CD1c-positive myeloid dendritic cell (primary cell): Measurements from ENCODE around the gene ZDHHC7.
A peak's percentile ranks its signal among the peaks of the same experiment; 100 is the strongest.

Experiments
- DNase-seq: peaks from one replicate; pipeline ENCODE4 v3.0.0-alpha.2; 2016; ENCODE audit errors: extremely low spot score

Gene ZDHHC7

GRCh38 chr16:85018529-85019236, 7.3 kb upstream of the ZDHHC7 start:
- no peak for DNase-seq

GRCh38 chr16:85017633-85018032, 6.3 kb upstream of the ZDHHC7 start:
- no peak for DNase-seq

GRCh38 chr16:85017151-85017550, 5.8 kb upstream of the ZDHHC7 start:
- peak; percentile 87 for DNase-seq

- DNase-seq: no peak
Measured at GRCh38 chr16:85015481-85016187, 4.3 kb upstream of the ZDHHC7 start.

GRCh38 chr16:85014311-85014710, 3.0 kb upstream of the ZDHHC7 start:
- DNase-seq: no peak

GRCh38 chr16:85011846-85012284, 530 bp upstream of the ZDHHC7 start:
- DNase-seq: no peak

GRCh38 chr16:85010446-85010930, 847 bp downstream of the ZDHHC7 start:
- DNase-seq: no peak

- peak; percentile 65 for DNase-seq
Measured at GRCh38 chr16:85008271-85008670, 3.1 kb downstream of the ZDHHC7 start.

GRCh38 chr16:85007496-85008214, 3.7 kb downstream of the ZDHHC7 start:
- peak; percentile 34 for DNase-seq

GRCh38 chr16:85006639-85007038, 4.7 kb downstream of the ZDHHC7 start:
- no peak for DNase-seq

- no peak for DNase-seq
Measured at GRCh38 chr16:85005285-85006069, 5.9 kb downstream of the ZDHHC7 start.

- DNase-seq: no peak
Measured at GRCh38 chr16:85004587-85005205, 6.6 kb downstream of the ZDHHC7 start.

- DNase-seq: peak; percentile 56
Measured at GRCh38 chr16:85003725-85004586, 7.4 kb downstream of the ZDHHC7 start.

GRCh38 chr16:85003076-85003475, 8.3 kb downstream of the ZDHHC7 start:
- DNase-seq: no peak

- DNase-seq: peak; percentile 76
Measured at GRCh38 chr16:85002608-85003007, 8.7 kb downstream of the ZDHHC7 start.

- no peak for DNase-seq
Measured at GRCh38 chr16:85002099-85002541, 9.2 kb downstream of the ZDHHC7 start.

- no peak for DNase-seq
Measured at GRCh38 chr16:84999857-85000480, 11.4 kb downstream of the ZDHHC7 start.

GRCh38 chr16:84999200-84999599, 12.1 kb downstream of the ZDHHC7 start:
- no peak for DNase-seq

GRCh38 chr16:84996365-84996764, 15.0 kb downstream of the ZDHHC7 start:
- no peak for DNase-seq

- no peak for DNase-seq
Measured at GRCh38 chr16:84995663-84996062, 15.7 kb downstream of the ZDHHC7 start.
